UCSD-AML1 (cell line): ENCODE measurements around the gene ZBTB7C.

Source experiments
- DNase-seq: peaks from one replicate; lab custom pipeline; 2025; ENCODE audit not compliant: unreplicated experiment; lab: John Stamatoyannopoulos, UW

ZBTB7C gene

GRCh38 chr18:48418539-48419276 is 9.5 kb upstream of the ZBTB7C start:
- no peak for DNase-seq

DNA sequence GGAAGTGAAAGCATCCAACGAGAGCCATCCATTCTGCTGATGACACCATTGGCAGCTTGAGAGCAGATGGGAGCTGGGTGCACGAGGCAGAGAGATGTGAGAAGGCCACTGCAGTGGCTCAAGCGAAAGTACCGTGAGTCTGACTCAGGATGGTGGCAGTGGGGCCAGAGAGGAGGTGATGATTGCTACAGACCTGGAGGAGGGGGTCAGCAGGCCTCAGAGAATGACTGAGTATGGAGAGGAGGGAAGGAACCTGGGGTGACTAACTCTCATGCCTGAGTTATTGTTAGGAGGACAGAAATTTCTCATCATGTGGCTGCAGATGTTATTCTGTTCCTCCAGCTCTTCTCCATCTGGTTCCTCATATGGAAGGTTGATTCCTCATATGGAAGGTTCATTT is 8.8 kb upstream of the ZBTB7C start:
- DNase-seq: no peak

GRCh38 chr18:48413342-48413741 is 4.2 kb upstream of the ZBTB7C start:
- no peak for DNase-seq

DNA sequence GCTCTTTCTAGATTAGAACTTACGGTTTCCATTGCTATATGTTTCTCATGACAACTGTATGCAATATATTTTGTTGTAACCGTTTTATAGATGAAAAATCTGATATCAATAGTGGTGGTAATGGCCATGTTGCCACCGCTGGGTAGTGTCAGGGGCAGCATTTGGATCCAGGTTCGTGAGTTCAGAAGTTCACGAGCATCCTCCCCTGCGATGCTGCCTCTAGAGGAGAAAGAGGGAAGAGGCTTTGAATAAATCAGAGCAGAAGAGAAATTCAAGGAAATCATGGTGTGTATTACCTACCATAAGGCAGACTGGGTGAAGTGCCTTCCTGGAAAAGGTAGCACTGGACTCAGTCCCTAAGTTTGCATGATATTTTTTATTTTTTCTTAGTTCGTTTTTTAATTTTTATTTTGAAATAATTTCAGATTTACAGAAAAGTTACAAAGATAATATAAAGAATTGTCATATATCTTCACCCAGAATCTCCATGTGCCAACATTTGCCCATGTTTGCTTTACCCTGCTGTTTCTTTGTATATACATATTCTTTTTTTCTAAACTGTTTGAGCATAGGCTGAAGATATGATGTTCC is 3.3 kb upstream of the ZBTB7C start:
- DNase-seq: no peak

DNA sequence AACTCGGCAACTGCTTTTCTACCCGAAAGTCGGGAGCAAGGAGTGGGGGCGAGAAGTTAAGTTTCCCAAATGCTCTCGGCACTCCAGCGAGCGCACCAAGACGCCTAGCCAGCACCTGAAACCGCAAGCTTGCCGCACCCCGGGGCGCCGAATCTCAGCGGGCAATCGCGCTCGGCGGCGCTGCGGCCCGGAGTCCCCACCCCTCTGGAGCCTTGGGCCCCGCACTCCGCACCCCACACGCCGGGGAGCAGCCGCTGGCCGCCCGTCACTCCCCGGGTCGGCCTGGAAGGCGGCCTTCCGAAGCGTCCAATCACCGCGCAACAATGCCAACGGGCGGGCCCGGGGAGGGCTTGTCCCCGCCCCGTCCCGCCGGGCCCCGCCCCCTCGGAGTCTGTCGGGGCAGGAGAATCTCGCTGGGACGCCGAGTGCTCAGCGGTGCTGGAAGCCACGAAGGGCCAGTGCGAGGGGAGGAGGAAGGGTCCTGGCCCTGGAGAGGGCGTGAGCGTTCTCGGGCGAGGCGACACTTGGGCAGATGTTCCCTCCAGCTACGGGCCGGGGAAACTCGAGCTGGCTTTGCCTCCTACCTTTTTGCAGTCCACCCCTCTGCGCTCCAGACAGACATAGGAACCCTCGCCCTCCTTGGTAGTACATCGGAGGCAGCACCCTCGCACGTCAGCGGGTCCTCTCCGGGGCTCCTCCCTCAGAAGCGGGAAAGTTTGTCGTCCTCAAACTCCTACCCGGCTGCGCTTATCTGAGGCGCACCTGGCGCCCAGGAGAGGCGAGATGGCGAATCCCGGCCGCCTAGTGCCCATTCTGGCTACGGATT is 1.1 kb upstream of the ZBTB7C start:
- peak; percentile 81 for DNase-seq

- DNase-seq: no peak
These were observed 460 bp upstream of the ZBTB7C start for GRCh38 chr18:48409591-48410094.

GRCh38 chr18:48408111-48408726 is 964 bp downstream of the ZBTB7C start:
- no peak for DNase-seq

- DNase-seq: no peak
These were observed 1.8 kb downstream of the ZBTB7C start for GRCh38 chr18:48407358-48407757.

DNA sequence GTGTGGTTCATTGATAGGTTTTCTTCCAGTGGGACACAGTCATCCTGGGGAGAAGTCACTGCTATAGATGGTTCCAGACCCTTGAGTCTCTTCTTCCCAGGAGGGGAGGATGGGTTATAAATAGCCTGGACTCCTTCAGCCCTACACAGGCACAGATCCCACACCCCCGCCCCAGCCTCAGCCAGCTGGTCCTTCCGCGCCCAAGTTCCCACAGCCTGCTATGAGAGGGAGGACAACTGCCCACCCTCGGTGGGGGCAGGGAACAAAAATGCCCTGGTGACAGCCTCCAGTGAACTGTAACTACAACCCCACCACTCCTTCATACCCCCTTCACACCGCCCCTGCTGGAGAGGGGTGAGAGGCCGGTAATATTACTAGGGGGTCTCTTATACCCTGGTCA is 3.2 kb downstream of the ZBTB7C start:
- no peak for DNase-seq

DNA sequence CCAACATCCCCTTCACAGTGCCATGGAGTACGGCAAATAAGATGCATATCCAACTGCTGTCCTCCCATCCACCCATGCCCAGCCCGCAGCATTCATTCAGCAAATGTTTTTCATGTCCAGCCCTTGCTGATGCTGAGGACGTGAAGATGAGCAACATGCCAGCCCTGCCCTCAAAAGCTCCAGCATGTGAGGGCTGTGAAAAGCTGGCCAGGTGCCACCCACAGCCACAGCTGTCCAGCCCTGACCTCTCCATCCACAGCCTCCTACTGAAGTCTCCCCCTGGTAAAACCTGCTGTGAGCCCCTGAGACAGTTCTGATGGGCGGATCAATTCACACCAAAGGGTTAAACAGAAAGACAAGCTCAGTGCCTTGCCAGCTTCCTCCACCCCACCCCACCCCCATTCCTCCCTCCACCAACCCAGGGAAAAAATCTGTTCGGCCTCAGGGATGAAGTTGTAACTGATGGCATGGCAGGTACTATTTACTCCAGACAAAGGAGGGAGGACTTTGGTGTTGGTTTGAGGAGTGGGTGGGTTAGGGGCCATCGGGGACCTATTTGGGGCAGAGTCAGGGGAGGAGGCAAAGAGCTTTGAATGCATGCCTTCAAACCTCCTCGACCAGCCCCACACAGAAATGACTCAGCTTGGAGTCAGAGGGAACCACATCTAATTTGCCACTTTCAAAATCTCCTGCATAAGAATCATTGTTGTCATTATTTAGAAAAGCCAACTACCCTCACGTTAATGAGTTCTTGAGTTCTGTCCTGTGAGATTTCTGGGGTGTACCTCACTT is 4.3 kb downstream of the ZBTB7C start:
- no peak for DNase-seq

DNA sequence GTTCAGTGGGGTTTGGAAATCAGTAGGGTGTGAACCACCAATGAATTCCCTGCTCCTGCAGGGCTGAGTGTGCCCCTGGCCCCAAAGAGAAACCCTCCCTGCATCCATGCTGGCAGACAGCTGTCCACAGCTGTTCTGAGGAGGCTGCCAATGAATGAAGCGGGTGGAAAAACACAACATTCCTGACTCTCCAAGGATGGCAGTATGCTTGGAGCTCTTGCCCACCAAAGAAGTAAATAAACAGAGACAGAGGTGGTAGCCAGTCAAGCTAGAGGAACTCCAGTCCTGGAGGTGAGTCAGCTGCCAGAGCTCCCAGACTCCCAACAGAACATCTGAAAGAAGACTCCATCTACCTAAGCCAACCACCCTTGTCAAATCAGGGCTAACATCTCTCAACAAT is 6.2 kb downstream of the ZBTB7C start:
- no peak for DNase-seq

DNA sequence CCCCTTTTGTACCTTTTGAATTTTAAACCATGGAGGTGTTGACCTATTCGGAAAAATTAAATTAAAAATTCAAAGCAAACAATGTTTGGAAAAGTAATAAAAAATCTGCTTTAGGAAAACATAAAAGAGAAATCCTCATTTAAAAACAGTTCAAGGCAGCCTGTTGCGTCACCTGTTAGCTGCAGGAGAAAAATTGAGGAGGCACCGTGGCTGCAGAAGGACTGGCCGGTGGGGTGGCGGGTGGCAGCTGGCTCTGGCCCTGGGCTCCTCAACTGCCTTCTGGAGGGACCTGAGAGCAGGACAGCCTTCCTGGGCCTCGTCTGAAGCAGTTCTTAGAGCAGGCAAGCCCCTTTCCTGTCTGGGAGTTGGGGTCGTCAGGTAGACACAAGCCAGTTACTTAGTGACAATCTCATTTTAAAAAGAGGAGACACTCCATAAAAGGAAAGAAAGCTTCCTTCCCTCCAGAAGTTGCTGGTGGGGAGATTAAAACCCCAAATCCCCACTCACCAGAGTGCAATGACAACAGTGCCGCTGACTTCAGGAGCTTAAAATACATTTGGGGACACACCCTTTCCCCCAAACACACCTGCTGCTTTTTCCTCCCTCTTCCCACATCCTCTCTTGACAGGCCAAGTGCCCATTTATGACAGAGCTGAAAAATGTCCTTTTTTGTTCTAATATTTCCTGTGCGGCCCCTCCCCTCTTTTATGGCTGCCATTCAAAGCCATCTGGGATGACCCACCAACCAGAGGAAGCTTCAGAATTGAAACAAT is 9.7 kb downstream of the ZBTB7C start:
- no peak for DNase-seq

DNA sequence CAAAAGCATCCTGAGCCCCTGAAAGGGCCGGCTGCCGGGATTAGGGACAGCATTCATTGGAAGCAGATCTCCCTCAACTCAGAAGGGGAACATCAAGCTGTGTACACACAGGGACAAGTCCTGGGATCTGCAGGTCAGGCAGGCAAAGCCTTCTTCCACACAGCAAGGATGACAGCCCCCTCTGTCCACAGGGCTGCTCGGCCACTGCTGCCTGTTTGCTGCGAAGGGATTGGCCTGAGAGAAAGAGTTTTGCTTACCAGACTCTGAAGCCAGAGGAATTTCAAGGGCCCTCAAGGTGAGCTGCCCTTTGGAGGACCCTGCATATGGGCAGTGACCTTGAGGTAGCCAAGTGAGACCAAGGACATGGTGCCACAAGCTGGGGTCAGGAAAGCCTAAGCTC is 11.1 kb downstream of the ZBTB7C start:
- DNase-seq: no peak

DNA sequence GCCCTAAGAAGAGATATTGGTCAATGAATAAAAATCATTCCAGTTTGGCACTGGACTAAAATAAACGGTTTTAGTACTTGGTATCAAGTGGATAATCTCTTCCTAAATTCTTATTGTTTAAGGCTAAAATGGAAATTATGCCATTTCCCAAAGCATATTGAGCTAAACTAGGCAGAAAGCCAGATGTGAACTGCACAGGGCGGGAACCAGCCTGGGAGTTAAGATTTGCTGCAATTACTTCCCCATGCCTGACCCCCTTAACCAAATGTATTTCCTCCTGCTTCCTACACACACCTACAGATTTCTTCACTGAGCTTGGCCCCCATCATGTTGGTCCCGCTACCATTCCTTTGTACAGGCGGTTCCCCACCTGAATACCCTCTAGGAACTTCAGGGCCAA is 12.2 kb downstream of the ZBTB7C start:
- no peak for DNase-seq

DNA sequence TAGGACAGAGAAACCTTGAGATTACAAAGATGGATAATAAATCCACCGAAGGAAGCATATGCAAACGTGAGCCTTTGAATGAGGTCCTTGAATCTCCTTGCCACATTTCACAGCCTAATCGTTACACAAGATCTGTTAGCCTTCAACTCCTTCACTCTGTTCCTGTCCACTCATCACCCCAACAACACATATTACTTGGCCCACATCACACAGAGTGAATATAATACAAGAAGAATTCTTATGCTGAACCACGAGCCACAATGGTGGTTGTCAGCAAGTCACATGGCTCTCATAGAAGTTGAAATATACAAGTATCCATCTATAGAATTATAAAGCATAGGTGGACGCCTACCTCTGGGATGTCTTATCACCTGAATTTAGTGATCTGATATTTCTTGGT is 12.6 kb downstream of the ZBTB7C start:
- DNase-seq: no peak

GRCh38 chr18:48395646-48396045 is 13.5 kb downstream of the ZBTB7C start:
- DNase-seq: no peak

DNA sequence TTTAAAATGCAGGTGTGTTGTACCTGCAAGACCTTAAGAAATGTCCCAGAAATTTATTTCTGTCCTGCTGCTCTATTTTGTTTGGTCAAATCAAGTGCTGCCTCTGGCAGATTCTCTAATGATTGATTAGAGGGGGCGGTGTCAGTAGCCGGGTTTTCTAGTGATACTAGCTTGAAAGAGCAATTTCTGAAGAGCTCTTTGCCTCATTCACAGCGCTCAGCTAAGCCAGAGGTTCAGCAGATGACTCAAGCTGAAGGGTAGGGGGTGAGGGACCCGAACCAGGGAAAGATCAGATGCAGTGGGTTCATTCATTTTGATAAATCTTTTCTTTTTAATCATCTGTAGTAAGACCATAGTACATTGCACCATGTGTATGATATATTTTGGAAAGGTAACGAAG is 15.0 kb downstream of the ZBTB7C start:
- no peak for DNase-seq

- no peak for DNase-seq
These were observed 15.4 kb downstream of the ZBTB7C start for GRCh38 chr18:48393776-48394175.

GRCh38 chr18:48393170-48393569 is 16.0 kb downstream of the ZBTB7C start:
- DNase-seq: no peak

DNA sequence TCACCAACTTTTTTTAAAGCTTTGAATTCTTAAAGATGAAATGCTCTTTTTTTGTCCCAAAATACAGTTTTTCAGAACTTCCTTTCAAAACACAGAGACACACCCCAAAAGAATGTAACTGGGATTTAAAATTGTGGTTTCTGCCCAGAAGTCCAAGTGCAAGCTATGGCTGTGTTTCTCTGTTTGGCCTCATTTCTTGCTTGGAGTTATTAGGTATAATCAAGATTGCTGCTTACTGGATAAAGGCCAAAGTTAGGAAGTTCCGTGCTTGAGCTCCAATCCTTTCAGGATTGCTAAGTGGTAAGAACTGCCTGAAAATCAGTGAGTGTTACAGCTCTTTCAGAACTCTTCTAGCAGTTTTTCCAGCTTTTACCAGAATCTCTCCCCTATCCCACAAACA is 16.9 kb downstream of the ZBTB7C start:
- no peak for DNase-seq
